OCI-LY3 (cell line): ENCODE measurements around the gene SFI1.
A peak's percentile ranks its signal among the peaks of the same experiment; 100 is the strongest.
"Not testable (repeated sequence)": the region's sequence is repeated elsewhere in the genome, so short reads cannot be mapped to it uniquely, and the experiment has no call there.

Source experiments
- H2AFZ ChIP-seq: fragments of 200-600, 300-600 bp; shearing (Covaris generic); 2 replicates; pipeline ENCODE4 v1.6.0; 2014; ENCODE audit warnings: antibody characterized with exemption, low read depth, low read length
- H3K27ac ChIP-seq: fragments of 200-600, 300-600 bp; sonication (generic); 2 replicates; pipeline ENCODE4 v1.5.1; 2014; ENCODE audit warnings: mild to moderate bottlenecking, low read length, moderate library complexity, mixed read lengths
- H3K27me3 ChIP-seq: fragments of 200-600, 300-600 bp; sonication (generic); 2 replicates; pipeline ENCODE4 v1.6.1; 2014; ENCODE audit warnings: low read depth, low read length, mixed read lengths
- H3K36me3 ChIP-seq: fragments of 200-600, 300-600 bp; sonication (generic); replicated peaks from 2 replicates; pipeline ENCODE3; 2014; ENCODE audit warnings: low read depth, low read length, mixed read lengths
- H3K4me1 ChIP-seq: fragments of 300-600, 200-600 bp; sonication (generic); 2 replicates; pipeline ENCODE4 v1.6.1; 2014; ENCODE audit warnings: low read length, mixed read lengths
- H3K4me2 ChIP-seq: fragments of 200-600, 300-600 bp; sonication (generic); 2 replicates; pipeline ENCODE4 v1.6.1; 2014; ENCODE audit warnings: low read length, mixed read lengths
- H3K4me3 ChIP-seq: fragments of 300-600, 200-600 bp; sonication (generic); 2 replicates; pipeline ENCODE4 v1.5.1; 2014; ENCODE audit warnings: antibody characterized with exemption, mild to moderate bottlenecking, low read length, moderate library complexity
- H3K79me2 ChIP-seq: fragments of 300-600, 200-600 bp; shearing (Covaris generic); 2 replicates; pipeline ENCODE4 v1.6.1; 2014; ENCODE audit warnings: mild to moderate bottlenecking, low read length, mixed read lengths
- H3K9ac ChIP-seq: fragments of 300-600, 200-600 bp; shearing (Covaris generic); 2 replicates; pipeline ENCODE4 v1.6.0; 2014; ENCODE audit warnings: mild to moderate bottlenecking, low read length, moderate library complexity
- H3K9me3 ChIP-seq: fragments of 200-600, 300-600 bp; shearing (Covaris generic); 2 replicates; pipeline ENCODE4 v1.6.1; 2014; ENCODE audit warnings: low read length, mixed read lengths; ENCODE audit not compliant: insufficient read depth
- H4K20me1 ChIP-seq: fragments of 200-600, 300-600 bp; sonication (generic); 2 replicates; pipeline ENCODE4 v1.6.1; 2016; ENCODE audit warnings: low read length, mixed read lengths; ENCODE audit not compliant: insufficient read depth
- EZH2phosphoT487 ChIP-seq: fragments of 200-600 bp; shearing (Covaris generic); IDR thresholded peaks from 2 replicates; pipeline ENCODE4 v1.6.1; 2018; ENCODE audit warnings: antibody characterized with exemption, mixed run types, low read depth
- TF ChIP-seq, protein P1 (sequence below): fragments of 200-600, 300-600 bp; sonication (generic); IDR thresholded peaks from 2 replicates; pipeline ENCODE4 v1.5.1; 2014; ENCODE audit warnings: antibody characterized with exemption, low read length, low read depth

SFI1 gene

GRCh38 chr22:31652911-31653684 is 156.8 kb downstream of the SFI1 start:
- peaks cover 81% of the 10 kb centered on the region for H3K79me2 ChIP-seq
- H3K36me3 ChIP-seq = peaks cover 10% of the 10 kb centered on the region
- no peak for TF ChIP-seq EZH2phosphoT487
- TF ChIP-seq, protein P1, sequence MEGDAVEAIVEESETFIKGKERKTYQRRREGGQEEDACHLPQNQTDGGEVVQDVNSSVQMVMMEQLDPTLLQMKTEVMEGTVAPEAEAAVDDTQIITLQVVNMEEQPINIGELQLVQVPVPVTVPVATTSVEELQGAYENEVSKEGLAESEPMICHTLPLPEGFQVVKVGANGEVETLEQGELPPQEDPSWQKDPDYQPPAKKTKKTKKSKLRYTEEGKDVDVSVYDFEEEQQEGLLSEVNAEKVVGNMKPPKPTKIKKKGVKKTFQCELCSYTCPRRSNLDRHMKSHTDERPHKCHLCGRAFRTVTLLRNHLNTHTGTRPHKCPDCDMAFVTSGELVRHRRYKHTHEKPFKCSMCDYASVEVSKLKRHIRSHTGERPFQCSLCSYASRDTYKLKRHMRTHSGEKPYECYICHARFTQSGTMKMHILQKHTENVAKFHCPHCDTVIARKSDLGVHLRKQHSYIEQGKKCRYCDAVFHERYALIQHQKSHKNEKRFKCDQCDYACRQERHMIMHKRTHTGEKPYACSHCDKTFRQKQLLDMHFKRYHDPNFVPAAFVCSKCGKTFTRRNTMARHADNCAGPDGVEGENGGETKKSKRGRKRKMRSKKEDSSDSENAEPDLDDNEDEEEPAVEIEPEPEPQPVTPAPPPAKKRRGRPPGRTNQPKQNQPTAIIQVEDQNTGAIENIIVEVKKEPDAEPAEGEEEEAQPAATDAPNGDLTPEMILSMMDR = no peak
- no peaks in the 10 kb centered on the region for H3K27me3 ChIP-seq
- no peak overlapping the region for H2AFZ ChIP-seq
- H3K9me3 ChIP-seq = no peaks in the 10 kb centered on the region
- peak overlapping the region; percentile 43; the same call in 1 of the 2 replicates for H3K9ac ChIP-seq
- peaks cover 48% of the 10 kb centered on the region for H3K4me1 ChIP-seq
- peak overlapping the region; percentile 65 for H3K4me2 ChIP-seq
- H4K20me1 ChIP-seq = peaks cover 7% of the 10 kb centered on the region; the same call in 1 of the 2 replicates
- peak overlapping the region; percentile 55 for H3K4me3 ChIP-seq
- peak overlapping the region; percentile 88 for H3K27ac ChIP-seq

DNA sequence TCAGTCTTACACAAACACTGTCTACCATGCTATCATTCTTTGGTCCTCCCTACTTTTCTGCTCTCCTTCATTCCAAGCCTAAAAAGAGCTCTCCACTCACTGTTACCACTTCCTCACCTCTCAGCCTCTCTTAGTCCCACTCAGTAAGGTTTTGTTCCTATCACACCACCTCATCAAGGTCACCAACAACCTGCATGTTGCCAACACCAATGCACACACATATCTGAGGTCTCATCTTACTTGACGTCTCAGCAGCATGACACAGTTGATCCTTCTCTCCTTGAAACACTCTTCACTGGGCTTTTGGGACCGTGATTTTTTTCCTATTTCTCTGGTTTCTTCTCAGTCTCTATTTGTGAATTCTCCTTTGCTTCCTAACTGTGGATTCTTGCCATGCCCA is 157.6 kb downstream of the SFI1 start:
- Histone ChIP-seq H3K4me2 (peak overlapping the region; percentile 65; the same call in 1 of the 2 replicates), H3K79me2 (peaks cover 86% of the 10 kb centered on the region), H3K36me3 (peaks cover 6% of the 10 kb centered on the region), H3K9me3 (no peaks in the 10 kb centered on the region), H2AFZ (no peak overlapping the region), H3K9ac (no peak overlapping the region), H3K4me1 (peaks cover 48% of the 10 kb centered on the region), H3K27me3 (no peaks in the 10 kb centered on the region), H3K27ac (peak overlapping the region; percentile 88; the same call in 1 of the 2 replicates), H3K4me3 (no peak overlapping the region), H4K20me1 (peaks cover 10% of the 10 kb centered on the region; the same call in 1 of the 2 replicates)
- TF ChIP-seq EZH2phosphoT487 = no peak

- H3K79me2 ChIP-seq = peaks cover 91% of the 10 kb centered on the region
- no peak for TF ChIP-seq EZH2phosphoT487
- TF ChIP-seq, protein P1 = no peak
- no peak overlapping the region for H3K4me3 ChIP-seq
- no peaks in the 10 kb centered on the region for H3K9me3 ChIP-seq
- H3K9ac ChIP-seq = no peak overlapping the region
- H4K20me1 ChIP-seq = peaks cover 14% of the 10 kb centered on the region; the same call in 1 of the 2 replicates
- peaks cover 3% of the 10 kb centered on the region for H3K36me3 ChIP-seq
- no peak overlapping the region for H3K27ac ChIP-seq
- peaks cover 48% of the 10 kb centered on the region for H3K4me1 ChIP-seq
- no peaks in the 10 kb centered on the region for H3K27me3 ChIP-seq
- no peak overlapping the region for H2AFZ ChIP-seq
- H3K4me2 ChIP-seq = no peak overlapping the region
Measured at GRCh38 chr22:31654408-31654807, 158.1 kb downstream of the SFI1 start.

DNA sequence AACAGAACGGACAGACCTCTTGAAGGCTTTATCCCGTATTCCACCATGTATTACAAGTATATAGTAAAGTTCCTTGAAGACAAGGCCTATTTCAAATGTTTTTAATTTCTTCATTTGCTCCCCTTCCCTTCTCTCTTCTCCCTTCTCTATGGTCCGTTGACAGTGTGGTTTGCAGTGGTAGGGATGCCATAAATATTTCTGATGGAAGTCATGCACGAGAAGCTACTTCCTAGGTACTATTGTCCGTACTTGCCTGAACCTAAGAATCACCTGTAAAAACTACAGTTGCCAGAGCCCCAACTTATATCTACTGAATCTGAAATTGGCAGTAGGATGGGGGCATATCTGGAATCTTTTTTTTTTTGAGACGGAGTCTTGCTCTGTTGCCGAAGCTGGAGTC is 162.9 kb downstream of the SFI1 start:
- no peak overlapping the region for H3K27ac ChIP-seq
- no peak overlapping the region for H3K4me3 ChIP-seq
- H3K79me2 ChIP-seq = peaks cover 73% of the 10 kb centered on the region
- no peak overlapping the region for H3K9ac ChIP-seq
- peaks cover 18% of the 10 kb centered on the region; the same call in 1 of the 2 replicates for H4K20me1 ChIP-seq
- no peaks in the 10 kb centered on the region for H3K36me3 ChIP-seq
- H3K27me3 ChIP-seq = no peaks in the 10 kb centered on the region
- no peaks in the 10 kb centered on the region for H3K9me3 ChIP-seq
- no peak for TF ChIP-seq EZH2phosphoT487
- TF ChIP-seq, protein P1 = no peak
- H2AFZ ChIP-seq = no peak overlapping the region
- H3K4me2 ChIP-seq = no peak overlapping the region
- peaks cover 20% of the 10 kb centered on the region for H3K4me1 ChIP-seq

- Histone ChIP-seq H3K9ac (peak overlapping the region; percentile 76), H3K27ac (peak overlapping the region; percentile 84), H3K79me2 (peaks cover 56% of the 10 kb centered on the region), H3K4me3 (peak overlapping the region; percentile 90), H3K4me2 (peak overlapping the region; percentile 91), H4K20me1 (peaks cover 18% of the 10 kb centered on the region; the same call in 1 of the 2 replicates), H3K4me1 (peaks cover 19% of the 10 kb centered on the region)
- H2AFZ ChIP-seq, H3K27me3 ChIP-seq, H3K36me3 ChIP-seq, H3K9me3 ChIP-seq: not testable (repeated sequence)
Measured at GRCh38 chr22:31660860-31661341, 164.6 kb downstream of the SFI1 start.
